ENCODE measurements around the gene EXOC3.
A peak's percentile ranks its signal among the peaks of the same experiment; 100 is the strongest.
"Not testable (repeated sequence)": the region's sequence is repeated elsewhere in the genome, so short reads cannot be mapped to it uniquely, and the experiment has no call there.

The EXOC3 gene

DNA sequence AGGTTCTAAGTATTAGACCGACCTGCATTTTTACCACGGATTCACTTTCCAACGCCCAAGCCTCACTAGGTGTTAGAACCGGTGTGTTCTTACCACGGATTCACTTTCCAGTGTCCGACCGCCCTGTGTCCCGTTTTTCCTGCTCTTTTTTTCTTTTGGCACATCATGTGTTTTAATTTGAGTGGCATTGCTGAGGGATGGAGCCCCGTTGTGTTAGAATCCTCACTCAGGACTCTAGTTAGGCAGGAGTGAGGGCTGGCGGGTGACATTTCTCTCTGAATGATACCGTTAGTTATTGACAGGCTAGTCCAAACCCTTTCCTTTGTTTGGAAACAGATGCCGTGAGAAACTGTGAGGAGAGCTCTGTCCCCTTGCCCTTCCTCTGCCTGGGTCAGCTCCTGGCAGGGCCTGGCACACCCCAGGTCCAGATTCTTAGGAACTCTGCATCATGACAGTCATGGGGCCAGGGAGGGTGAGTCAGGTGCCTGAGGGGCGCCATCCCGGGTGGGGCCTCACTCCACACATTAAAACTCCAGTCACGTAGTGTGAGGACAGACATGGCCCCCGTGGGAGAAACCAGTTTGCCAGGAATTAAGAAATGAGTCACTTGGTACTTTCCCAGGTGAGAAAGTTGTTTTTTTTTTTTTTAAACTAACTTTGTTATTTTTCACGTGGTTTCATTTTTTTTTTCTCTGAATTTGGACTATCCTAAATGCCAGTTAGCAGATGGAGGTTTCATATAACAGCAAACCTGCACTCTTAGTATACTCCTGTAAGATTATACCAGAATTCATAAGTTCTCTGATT is 15.8 kb downstream of the EXOC3 start:
- no peak for DNase-seq

DNA sequence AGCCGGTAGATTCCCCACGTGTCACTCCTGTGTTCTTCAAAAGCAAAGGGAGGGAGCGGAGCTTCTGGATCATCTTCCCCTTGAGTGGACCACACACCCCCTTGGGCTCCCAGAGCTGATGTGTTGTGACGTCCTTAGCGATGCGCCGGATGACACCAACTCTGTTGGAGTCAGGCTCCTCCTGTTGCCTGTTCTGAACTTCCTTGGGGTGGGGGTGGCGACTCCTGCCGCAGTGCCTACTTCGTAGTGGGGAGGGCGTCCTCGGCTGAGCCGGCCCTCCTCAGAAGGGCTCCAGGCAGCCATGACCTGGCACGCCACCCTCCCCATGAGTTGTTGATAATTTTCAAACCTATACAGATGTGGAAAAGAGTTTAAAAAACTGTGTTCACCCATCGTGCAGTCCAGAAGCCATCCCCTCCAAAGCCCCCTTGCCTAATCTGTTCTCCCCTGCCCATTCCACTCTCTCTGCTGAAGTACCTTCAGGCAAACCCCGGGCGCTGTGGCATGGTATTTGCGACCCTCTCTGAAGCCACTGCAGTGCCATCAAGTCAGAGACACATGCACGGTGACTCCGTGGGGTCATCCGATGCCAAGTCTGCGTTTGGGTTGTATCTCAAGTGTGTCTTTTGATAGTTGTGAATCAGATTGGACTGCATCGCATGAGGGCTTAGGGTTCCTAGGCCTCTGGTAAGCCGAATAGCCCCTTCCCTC is 16.7 kb downstream of the EXOC3 start:
- no peak for DNase-seq

- no peak for DNase-seq
Measured at GRCh38 chr5:460273-460625, 17.3 kb downstream of the EXOC3 start.

DNA sequence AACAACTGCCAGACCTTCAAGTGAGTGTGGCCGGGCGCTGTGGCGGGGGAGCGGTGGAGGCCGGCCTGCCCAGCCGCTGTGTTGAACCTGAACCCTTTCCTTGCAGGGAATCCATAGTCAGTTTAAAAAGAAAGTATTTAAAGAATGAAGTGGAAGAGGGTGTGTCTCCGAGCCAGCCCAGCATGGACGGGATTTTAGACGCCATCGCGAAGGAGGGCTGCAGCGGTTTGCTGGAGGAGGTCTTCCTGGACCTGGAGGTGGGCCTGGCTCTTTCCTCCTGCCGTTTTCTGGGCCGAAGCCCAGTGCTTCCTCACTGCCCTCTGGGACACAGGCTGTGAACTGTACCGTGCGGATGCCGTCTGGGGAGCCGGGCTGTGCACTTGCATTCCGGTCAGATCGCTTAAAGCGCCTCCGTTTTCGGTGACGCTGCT is 19.1 kb downstream of the EXOC3 start:
- no peak for DNase-seq

DNA sequence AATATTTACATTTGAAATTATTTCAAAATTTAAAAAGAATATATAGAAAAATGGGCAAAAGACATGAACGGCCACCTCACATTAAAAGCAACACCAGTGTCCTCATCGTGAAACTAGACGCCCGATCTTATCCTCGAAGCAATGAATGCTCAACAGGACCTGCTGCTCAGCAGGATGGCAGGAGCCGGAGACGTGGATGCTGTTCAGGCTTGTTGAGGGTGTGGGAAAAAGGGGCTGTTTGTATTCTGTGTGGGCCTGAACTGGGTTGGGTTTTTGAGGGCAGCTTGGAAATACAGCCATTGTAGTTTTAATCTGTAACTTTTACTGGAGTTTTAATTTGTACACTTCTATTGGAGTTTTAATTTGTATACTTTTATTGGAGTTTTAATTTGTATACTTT is 20.3 kb downstream of the EXOC3 start:
- no peak for DNase-seq

DNA sequence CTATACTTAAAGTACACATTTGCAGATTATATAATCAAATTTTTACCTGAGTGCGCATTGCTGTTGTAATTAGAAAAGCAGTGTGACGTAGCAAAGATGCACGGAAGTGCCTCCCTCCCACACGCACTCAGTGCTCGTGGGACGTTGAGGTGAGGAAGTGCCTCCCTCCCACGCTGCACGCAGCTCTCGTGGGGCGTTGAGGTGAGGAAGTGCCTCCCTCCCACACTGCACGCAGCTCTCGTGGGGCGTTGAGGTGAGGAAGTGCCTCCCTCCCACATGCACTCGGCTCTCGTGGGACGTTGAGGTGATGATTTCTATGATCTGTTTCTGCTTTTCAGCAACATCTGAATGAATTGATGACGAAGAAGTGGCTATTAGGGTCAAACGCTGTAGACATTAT is 21.0 kb downstream of the EXOC3 start:
- DNase-seq, result peak; percentile 74 to 89

DNA sequence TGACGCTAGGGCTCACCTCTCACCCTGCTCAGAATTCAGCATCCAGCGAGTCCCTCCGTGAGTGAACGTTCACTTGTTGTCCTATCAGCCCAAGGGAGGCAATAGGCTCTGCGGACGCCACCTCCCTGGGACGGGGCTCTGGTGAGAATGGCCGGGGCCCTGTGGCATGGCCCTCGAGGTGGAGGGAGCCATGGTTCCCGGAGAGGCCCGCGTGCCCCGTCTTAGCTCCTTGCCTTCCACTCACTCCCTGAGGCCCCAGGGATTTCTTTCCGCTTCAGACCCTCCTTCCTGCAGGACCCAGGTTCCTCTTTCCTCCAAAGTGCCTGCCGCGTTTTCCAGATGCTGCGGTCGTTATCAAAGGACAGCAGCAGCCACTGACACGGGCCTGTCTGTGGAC is 21.5 kb downstream of the EXOC3 start:
- no peak for DNase-seq

DNA sequence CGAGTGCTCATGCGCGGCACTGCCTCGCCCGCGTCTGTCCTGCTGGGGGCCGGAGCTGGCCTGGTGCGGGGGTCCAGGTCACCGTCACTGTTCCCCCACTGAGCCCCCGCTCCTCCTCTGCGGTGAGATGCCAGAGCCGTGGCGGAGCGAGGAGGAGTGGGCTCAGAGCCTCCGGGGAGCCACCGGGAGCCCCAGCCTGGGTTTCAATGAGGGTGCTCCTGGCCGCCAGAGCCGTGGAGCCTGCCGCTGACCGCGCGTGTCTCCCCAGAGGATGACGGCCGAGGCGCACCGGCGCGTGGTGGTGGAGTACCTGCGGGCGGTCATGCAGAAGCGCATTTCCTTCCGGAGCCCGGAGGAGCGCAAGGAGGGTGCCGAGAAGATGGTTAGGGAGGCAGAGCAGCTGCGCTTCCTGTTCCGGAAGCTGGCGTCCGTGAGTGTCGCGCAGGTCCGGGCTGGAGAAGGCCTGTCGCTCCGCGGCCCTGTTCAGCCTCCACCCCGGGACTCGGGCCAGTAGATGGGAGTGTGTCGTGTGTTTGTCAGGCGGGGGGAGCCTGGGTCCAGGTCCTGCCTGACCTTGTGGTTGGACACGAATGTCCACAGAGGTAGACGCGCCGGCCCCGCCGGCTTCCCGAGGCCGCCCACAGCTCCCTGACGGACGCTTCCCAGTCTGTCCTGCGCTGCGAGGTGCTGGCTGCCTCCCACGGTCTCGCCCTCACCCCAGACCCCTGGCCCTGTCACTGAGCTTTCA is 22.0 kb downstream of the EXOC3 start:
- DNase-seq, result no peak

GRCh38 chr5:465591-466403 is 22.8 kb downstream of the EXOC3 start:
- DNase-seq, result no peak

DNA sequence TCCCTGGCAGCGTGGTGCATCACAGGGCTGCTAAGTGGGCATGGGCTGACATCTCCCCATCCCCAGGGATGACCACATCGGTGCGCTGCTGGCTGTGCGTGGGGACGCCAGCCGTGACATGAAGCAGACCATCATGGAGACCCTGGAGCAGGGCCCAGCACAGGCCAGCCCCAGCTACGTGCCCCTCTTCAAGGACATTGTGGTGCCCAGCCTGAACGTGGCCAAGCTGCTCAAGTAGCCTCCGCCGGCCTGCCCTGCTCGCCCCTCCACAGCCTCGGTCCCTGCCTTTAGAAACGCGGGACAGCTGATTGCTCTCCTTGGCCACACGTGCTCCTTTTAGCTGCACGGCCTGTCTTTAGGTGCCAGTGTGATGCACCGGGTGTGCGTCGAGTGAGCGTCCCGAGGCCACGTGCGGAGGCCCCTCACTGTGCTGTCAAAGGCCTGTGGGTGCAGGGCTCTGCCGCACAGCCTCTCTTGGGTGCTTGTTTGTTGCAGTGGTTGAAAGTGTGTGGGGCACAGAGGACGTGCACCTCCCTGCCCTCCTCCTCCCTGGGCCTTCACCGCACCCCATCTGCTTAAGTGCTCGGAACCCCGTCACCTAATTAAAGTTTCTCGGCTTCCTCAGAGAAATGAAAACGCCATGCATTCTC is 23.8 kb downstream of the EXOC3 start:
- no peak for DNase-seq

- DNase-seq, result no peak
Measured at GRCh38 chr5:468401-468800, 25.4 kb downstream of the EXOC3 start.

GRCh38 chr5:469752-470483 is 26.9 kb downstream of the EXOC3 start:
- no peak for DNase-seq

DNA sequence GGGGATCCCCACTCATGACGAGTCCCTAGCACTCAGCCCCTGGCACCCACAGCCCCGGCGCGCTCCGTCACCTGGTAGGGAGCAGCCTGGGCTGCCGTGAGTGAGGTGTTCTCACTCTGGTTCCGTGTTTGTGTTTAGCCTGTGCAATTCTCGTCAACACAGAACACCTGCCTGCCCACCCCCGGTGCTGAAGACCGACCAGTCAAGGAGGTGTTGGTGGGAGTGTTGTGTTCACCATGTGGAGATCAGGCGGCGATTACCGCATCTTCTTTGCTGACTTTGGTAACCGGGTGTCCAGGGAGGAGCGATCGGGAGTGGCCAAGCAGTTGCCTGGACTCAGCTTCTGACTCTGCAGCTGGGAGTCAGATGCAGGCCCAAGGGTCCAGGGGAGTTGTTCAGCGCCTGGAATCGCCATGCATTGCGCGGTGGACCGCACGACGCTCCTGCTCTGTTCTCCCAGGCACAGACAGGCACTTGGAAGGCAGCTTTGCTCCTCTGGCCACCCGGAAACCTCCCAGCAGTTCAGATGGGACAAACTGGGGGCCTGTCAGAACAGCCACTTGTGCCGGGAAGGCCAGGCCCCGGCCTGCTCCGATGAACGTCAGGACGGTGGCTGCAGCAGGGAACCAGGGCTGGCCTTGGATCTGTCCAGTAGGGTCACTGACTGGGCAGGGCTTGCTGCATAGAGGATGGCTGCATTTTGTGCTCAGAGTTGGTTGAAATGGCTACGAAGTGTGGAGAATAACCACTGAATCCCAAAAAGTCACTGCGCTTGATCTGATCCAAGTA is 28.2 kb downstream of the EXOC3 start:
- DNase-seq, result no peak

- DNase-seq, result no peak
Measured at GRCh38 chr5:471750-472058, 28.7 kb downstream of the EXOC3 start.

DNA sequence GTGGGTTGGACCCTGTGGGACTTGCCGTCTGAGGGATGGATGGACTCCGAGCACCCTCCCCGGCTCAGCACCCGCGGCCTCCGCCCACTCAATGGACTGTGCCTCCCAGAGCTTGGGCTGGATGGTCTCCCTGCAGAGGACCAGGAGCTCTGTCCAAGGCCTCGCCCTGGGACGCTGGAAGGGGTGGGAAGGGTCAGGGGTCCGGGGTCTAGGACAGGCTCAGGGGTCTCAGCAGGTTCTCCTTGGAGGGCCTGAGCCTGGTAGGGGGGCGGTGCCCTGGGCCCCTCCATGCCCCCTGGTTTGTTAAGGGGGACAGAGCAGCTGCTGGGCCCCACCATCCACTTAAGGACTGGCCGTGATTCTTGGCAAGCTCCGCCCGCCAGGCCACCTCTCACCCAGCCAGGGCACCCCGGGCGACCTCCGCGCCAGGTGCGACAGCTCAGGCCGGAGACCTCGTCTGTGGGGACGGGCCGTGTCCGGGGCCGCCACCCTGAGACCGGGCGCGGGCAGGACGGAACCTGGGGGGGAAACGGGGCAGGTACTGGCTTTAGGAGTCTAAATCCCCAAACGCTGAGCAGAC is 29.2 kb downstream of the EXOC3 start:
- no peak for DNase-seq

GRCh38 chr5:472656-473550 is 29.9 kb downstream of the EXOC3 start:
- DNase-seq, result peak; percentile 88 to 90

DNA sequence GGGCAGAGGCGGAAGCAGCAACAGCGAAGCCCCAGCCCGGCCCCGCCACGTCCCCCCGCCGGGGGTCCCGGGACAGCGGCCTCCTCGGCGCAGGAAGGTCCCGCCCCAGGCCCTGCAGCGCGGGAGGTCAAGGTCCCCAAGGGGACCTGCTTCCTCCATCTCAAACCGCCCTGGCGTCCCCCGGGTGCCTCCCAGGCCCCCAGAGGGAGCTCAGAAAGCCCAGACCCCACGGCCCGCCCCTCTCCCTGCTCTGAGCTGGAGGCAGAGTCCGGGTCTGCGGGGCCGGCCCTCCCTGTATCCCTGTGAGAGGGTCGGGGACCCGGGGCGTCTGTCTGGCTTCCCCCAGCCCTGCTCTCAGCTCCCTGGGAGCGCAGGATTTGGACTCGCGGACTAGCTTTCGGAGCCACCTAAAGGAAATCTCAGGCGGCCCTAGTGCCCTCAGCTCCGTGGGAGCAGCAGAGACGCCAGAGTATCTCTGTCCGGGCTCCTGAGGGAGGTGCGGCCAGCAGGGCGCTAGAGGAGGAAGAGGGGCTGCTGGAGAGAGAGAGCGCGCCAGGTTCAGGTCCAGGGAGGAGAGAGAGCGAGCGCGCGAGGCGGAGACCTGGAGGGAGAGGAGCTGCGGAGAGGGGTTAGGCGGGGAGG is 30.7 kb downstream of the EXOC3 start:
- peak in 1 of 2 donors; percentile 18 for DNase-seq

DNA sequence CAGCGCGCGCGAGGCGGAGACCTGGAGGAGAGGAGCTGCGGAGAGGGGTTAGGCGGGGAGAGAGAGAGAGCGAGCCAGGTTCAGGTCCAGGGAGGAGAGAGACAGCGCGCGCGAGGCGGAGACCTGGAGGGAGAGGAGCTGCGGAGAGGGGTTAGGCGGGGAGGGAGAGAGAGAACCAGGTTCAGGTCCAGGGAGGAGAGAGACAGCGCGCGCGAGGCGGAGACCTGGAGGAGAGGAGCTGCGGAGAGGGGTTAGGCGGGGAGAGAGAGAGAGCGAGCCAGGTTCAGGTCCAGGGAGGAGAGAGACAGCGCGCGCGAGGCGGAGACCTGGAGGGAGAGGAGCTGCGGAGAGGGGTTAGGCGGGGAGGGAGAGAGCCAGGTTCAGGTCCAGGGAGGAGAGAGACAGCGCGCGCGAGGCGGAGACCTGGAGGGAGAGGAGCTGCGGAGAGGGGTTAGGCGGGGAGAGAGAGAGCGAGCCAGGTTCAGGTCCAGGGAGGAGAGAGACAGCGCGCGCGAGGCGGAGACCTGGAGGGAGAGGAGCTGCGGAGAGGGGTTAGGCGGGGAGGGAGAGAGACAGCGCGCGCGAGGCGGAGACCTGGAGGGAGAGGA is 31.4 kb downstream of the EXOC3 start:
- not testable (repeated sequence) for DNase-seq
